ENCODE measurements around the gene FBXO34. TPM values are rescaled to one million over a fixed set of nuclear protein-coding genes. Genes with fewer than 3 reads are reported as not detected.

FBXO34 gene
- total RNA-seq: 10 to 100 TPM; 18.8 to 23.8 TPM
- long read RNA-seq, transcript FBXO34-201 (2 exons, 3,464 nt): major isoform, 41 of 48 reads
- long read RNA-seq, partial matches to known transcripts: 0 of 48 reads
- long read RNA-seq, other reads (novel, unspliced or antisense): 5 of 48 reads

- intact Hi-C loops (cut with DNase I): loop anchor here (2.0 to 5.0 kb wide), 3 partner anchors 81 to 141 kb away; partner anchors contain the start of gene ATG14 (in 1 of the 2)
- ATAC-seq (peak; percentile 94 to 95), DNase-seq (peak; percentile 99)
These were observed at the start of gene FBXO34 for GRCh38 chr14:55270832-55271571. Gene FBXO34 (plus strand): TSS chr14:55271421. CDS start chr14:55350391, 78,970 bp downstream.

- intact Hi-C loops (cut with DNase I): no loop called here
- ATAC-seq: no peak
- no peak for DNase-seq
These were observed 49.3 kb upstream of the FBXO34 start for GRCh38 chr14:55221968-55222367.

GRCh38 chr14:55223364-55223763 is 47.9 kb upstream of the FBXO34 start:
- intact Hi-C loops (cut with DNase I): no loop called here
- ATAC-seq (no peak), DNase-seq (no peak)

- DNase-seq (no peak), ATAC-seq (no peak)
- intact Hi-C loops (cut with DNase I): no loop called here
These were observed 43.0 kb upstream of the FBXO34 start for GRCh38 chr14:55228261-55228660.

- intact Hi-C loops (cut with DNase I): no loop called here
- DNase-seq (no peak), ATAC-seq (no peak)
These were observed 37.6 kb upstream of the FBXO34 start for GRCh38 chr14:55233591-55233990.

- DNase-seq (no peak), ATAC-seq (no peak)
- intact Hi-C loops (cut with DNase I): no loop called here
These were observed 33.1 kb upstream of the FBXO34 start for GRCh38 chr14:55238019-55238680.

- intact Hi-C loops (cut with DNase I): no loop called here
- DNase-seq (no peak), ATAC-seq (no peak)
These were observed 31.9 kb upstream of the FBXO34 start for GRCh38 chr14:55239320-55239719.

GRCh38 chr14:55240526-55241178 is 30.6 kb upstream of the FBXO34 start:
- DNase-seq: no peak
- intact Hi-C loops (cut with DNase I): loop anchor here in 1 of 2 donors (10.0 kb wide), 1 partner anchor 184 kb away; no protein-coding TSS in a partner anchor

GRCh38 chr14:55241673-55242072 is 29.5 kb upstream of the FBXO34 start:
- DNase-seq (no peak), ATAC-seq (no peak)
- intact Hi-C loops (cut with DNase I): loop anchor here in 1 of 2 donors (10.0 kb wide), 1 partner anchor 183 kb away; no protein-coding TSS in a partner anchor

More at GRCh38 chr14:55240526-55241178, 30.6 kb upstream of the FBXO34 start:
- ATAC-seq: peak in 1 of 2 donors; percentile 38

GRCh38 chr14:55243386-55243785 is 27.8 kb upstream of the FBXO34 start:
- intact Hi-C loops (cut with DNase I): loop anchor here in 1 of 2 donors (10.0 kb wide), 1 partner anchor 181 kb away; no protein-coding TSS in a partner anchor
- ATAC-seq: no peak
- DNase-seq: no peak

- intact Hi-C loops (cut with DNase I): loop anchor here in 1 of 2 donors (10.0 kb wide), 1 partner anchor 181 kb away; no protein-coding TSS in a partner anchor
These were observed 27.4 kb upstream of the FBXO34 start for GRCh38 chr14:55243813-55244212.

GRCh38 chr14:55245657-55246268 is 25.5 kb upstream of the FBXO34 start:
- ATAC-seq (peak in 1 of 2 donors; percentile 48), DNase-seq (no peak)
- intact Hi-C loops (cut with DNase I): loop anchor here in 1 of 2 donors (10.0 kb wide), 1 partner anchor 179 kb away; no protein-coding TSS in a partner anchor

More at GRCh38 chr14:55243813-55244212, 27.4 kb upstream of the FBXO34 start:
- no peak for DNase-seq
- no peak for ATAC-seq

- DNase-seq: no peak
- no peak for ATAC-seq
- intact Hi-C loops (cut with DNase I): loop anchor here in 1 of 2 donors (10.0 kb wide), 1 partner anchor 176 kb away; no protein-coding TSS in a partner anchor
These were observed 22.8 kb upstream of the FBXO34 start for GRCh38 chr14:55248411-55248810.

GRCh38 chr14:55249423-55249822 is 21.8 kb upstream of the FBXO34 start:
- ATAC-seq (no peak), DNase-seq (no peak)
- intact Hi-C loops (cut with DNase I): loop anchor here in 1 of 2 donors (10.0 kb wide), 1 partner anchor 175 kb away; no protein-coding TSS in a partner anchor

- intact Hi-C loops (cut with DNase I): no loop called here
- ATAC-seq (no peak), DNase-seq (no peak)
These were observed 17.9 kb upstream of the FBXO34 start for GRCh38 chr14:55253276-55253675.

GRCh38 chr14:55254581-55254980 is 16.6 kb upstream of the FBXO34 start:
- no peak for DNase-seq
- intact Hi-C loops (cut with DNase I): no loop called here
- ATAC-seq: no peak

- intact Hi-C loops (cut with DNase I): no loop called here
- DNase-seq (no peak), ATAC-seq (no peak)
These were observed 15.2 kb upstream of the FBXO34 start for GRCh38 chr14:55255979-55256378.

GRCh38 chr14:55256586-55256985 is 14.6 kb upstream of the FBXO34 start:
- DNase-seq (no peak), ATAC-seq (no peak)
- intact Hi-C loops (cut with DNase I): no loop called here

- intact Hi-C loops (cut with DNase I): no loop called here
- DNase-seq (no peak), ATAC-seq (no peak)
These were observed 6.0 kb upstream of the FBXO34 start for GRCh38 chr14:55265197-55265596.

Data from left cardiac atrium (tissue), 4 donors.